GM12875 (cell line): ENCODE data around the gene SCYGR4.

Experiments
- H3K4me3 ChIP-seq: one replicate; pipeline ENCODE4 v1.5.1; 2011; ENCODE audit warnings: low read depth, low read length, control low read depth
- TF ChIP-seq, protein P1 (sequence below): IDR thresholded peaks from 2 replicates; pipeline ENCODE4 v1.5.1; 2011; ENCODE audit warnings: low read depth, mild to moderate bottlenecking, control low read depth, inconsistent platforms, low read length, moderate library complexity, borderline replicate concordance; ENCODE audit not compliant: insufficient read depth

SCYGR4 gene, protein sequence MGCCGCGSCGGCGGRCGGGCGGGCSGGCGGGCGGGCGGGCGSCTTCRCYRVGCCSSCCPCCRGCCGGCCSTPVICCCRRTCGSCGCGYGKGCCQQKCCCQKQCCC

DNA sequence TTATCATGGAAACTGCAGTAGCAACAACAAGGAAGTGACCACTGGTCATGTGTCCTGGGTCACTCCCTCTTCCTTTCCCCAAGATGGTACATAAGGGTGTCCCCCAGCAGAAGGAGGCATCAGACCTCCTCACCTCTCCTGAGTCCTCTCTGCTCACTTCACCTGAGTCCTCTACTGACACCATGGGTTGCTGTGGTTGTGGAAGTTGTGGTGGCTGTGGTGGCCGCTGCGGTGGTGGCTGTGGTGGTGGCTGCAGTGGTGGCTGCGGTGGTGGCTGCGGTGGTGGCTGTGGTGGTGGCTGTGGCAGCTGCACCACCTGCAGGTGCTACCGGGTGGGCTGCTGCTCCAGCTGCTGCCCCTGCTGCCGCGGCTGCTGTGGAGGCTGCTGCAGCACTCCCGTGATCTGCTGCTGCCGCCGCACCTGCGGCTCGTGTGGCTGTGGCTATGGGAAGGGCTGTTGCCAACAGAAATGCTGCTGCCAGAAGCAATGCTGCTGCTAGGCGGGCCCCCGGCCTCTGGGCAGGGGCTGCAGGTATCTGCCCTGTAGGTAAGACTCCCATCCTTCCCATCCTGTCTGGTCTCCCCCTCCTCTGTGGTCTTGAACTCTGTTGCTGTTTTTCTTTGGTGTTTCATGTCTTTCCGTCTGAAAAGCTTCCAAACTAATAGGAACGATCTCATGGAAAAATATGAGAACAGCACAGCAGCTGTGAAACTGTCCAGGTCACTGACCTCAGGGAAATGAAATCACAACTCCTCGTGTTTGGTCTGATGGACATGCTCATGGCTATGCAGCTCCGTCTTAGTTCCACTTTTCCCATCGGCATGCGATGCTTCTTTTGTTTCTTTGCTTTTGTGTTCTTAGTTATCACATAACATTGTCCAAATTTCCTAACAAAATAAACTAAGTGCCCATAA, at the start of gene SCYGR4:
Gene SCYGR4 (plus strand): TSS at position 183 of the 915 bp plus-strand sequence. CDS start 0 bp downstream, at position 183.
- no peak within 1 kb of the TSS for H3K4me3 ChIP-seq
- TF ChIP-seq, protein P1, sequence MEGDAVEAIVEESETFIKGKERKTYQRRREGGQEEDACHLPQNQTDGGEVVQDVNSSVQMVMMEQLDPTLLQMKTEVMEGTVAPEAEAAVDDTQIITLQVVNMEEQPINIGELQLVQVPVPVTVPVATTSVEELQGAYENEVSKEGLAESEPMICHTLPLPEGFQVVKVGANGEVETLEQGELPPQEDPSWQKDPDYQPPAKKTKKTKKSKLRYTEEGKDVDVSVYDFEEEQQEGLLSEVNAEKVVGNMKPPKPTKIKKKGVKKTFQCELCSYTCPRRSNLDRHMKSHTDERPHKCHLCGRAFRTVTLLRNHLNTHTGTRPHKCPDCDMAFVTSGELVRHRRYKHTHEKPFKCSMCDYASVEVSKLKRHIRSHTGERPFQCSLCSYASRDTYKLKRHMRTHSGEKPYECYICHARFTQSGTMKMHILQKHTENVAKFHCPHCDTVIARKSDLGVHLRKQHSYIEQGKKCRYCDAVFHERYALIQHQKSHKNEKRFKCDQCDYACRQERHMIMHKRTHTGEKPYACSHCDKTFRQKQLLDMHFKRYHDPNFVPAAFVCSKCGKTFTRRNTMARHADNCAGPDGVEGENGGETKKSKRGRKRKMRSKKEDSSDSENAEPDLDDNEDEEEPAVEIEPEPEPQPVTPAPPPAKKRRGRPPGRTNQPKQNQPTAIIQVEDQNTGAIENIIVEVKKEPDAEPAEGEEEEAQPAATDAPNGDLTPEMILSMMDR = no peak

DNA sequence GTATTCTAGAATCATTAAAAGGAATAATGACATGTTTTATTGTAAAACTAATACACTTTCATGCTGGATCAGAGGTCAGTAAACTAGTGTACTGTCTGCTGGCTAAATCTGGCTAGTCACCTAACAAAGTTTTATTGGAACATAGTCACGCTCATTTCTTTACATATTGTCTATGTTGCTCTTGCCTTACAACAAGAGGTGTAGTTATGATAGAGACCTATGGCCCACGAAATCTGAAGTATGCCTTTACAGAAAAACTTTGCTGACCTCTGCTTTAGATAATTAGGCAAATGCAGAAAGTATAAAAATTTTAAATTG, 48.5 kb upstream of the SCYGR4 start:
- TF ChIP-seq, protein P1 = no peak
- no peak overlapping the region for H3K4me3 ChIP-seq

DNA sequence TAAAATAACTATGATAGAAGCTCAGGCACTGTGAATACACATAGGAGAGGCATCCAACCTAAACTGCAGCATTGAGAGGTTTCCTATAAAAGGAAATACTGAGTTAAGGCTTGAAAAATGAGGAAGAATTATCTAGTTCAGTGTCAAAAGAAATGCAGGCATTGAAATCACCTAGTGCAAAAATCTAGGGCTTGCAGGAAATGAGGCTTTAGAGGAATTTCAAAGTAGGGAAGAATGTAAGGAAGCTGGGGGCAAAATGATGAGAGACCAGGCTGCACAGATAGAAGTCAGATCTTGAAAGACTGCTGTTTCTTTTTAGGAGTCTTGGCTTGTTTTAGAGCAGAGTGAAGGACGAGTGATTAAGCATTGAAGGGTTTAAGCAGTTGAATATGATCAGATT, 46.7 kb upstream of the SCYGR4 start:
- TF ChIP-seq, protein P1 = no peak
- H3K4me3 ChIP-seq = no peak overlapping the region

DNA sequence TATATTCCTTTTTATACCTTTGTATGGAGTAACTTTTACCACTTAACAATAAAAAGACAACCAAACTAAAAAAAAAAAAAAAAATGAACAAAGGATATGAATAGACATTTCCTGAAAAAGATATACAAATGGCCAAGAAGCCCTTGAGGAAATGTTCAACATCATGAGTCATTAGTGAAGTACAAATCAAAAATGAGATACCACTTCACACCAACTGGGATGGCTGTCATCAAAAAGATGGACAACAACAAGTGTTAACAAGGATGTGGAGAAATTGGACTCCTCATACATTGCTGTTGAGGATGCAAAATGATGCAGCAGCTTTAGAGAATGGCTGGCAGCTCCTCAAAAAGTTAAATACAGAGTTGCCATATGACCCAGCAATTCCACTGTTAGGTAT, 41.2 kb upstream of the SCYGR4 start:
- no peak overlapping the region for H3K4me3 ChIP-seq
- TF ChIP-seq, protein P1 = no peak

DNA sequence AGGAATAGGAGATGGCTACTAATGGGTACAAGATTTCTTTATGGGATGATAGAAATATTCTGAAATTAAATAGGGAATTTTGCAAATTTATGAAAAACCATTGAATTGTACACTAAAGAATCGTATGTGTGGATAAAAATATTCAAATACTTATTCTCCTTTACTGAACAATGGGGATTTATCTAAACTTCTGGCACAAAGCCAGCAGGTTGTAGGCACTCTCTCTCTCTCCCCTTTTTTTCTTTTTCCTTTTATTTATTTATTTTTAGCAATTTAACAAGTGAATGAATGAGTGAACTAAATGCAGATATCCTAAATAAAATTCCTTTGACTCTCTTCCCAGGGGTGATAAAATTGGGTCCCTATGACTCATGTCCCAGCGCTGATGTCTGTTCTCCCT, 40.5 kb upstream of the SCYGR4 start:
- H3K4me3 ChIP-seq = no peak overlapping the region
- TF ChIP-seq, protein P1 = no peak

DNA sequence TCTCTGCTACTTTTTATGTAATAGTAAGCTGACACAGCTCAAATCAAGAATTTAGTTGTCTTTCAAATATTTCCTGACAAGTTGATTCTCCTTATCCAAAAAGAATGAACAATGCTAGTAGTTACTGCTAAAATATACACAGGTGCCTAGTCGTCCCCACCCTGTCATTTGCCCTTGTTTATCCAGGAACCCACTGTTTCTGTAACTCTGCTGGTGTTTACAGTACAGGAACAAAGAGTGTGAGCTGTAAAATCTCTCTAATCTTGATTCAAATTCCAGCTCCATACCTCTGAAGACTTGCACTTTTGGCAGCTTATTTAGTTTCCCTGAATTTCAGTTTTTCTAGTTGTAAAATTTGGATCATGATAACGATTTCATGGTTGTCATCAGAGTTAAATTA, 39.7 kb upstream of the SCYGR4 start:
- H3K4me3 ChIP-seq = no peak overlapping the region
- TF ChIP-seq, protein P1 = no peak

DNA sequence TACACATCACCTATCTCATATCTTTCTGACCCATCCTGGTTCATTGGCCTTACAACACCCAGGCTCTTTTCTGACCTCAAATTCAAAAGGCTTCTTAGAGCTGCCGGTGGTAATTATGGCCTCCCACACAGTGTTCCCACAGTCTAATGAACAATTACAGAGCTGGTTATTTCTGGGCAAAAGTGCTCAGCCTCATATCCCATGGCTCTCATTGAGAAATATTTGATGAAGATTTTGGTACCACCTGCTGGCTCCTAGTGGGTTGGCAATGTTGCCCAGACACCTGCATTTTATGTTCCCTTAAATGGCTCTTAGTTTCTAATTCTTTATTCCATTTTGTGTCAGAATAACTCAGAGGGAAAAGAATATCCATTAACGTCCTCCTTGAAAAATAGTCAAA, 38.7 kb upstream of the SCYGR4 start:
- no peak overlapping the region for H3K4me3 ChIP-seq
- TF ChIP-seq, protein P1 = no peak
